GM12874 (cell line): Measurements from ENCODE around the gene PDE7B.

Source experiments
- CTCF ChIP-seq: IDR thresholded peaks from 2 replicates; pipeline ENCODE4 v1.5.1; 2011; ENCODE audit warnings: low read depth, mild to moderate bottlenecking, control low read depth, low read length, moderate library complexity; ENCODE audit not compliant: insufficient read depth

PDE7B gene

GRCh38 chr6:135937106-135937505 lies 85.6 kb downstream of the PDE7B start:
- no peak for TF ChIP-seq CTCF

- TF ChIP-seq CTCF: no peak
Measured at GRCh38 chr6:135938576-135939207, 87.2 kb downstream of the PDE7B start.

GRCh38 chr6:135939208-135939591 lies 87.7 kb downstream of the PDE7B start:
- TF ChIP-seq CTCF: no peak

GRCh38 chr6:135940616-135941167 lies 89.2 kb downstream of the PDE7B start:
- TF ChIP-seq CTCF: no peak

GRCh38 chr6:135941275-135942025 lies 89.9 kb downstream of the PDE7B start:
- no peak for TF ChIP-seq CTCF

GRCh38 chr6:135944120-135944519 lies 92.6 kb downstream of the PDE7B start:
- TF ChIP-seq CTCF: no peak

- TF ChIP-seq CTCF: no peak
Measured at GRCh38 chr6:135946674-135947073, 95.2 kb downstream of the PDE7B start.
